ENCODE measurements around the gene KLHL29.

Gene KLHL29

DNA sequence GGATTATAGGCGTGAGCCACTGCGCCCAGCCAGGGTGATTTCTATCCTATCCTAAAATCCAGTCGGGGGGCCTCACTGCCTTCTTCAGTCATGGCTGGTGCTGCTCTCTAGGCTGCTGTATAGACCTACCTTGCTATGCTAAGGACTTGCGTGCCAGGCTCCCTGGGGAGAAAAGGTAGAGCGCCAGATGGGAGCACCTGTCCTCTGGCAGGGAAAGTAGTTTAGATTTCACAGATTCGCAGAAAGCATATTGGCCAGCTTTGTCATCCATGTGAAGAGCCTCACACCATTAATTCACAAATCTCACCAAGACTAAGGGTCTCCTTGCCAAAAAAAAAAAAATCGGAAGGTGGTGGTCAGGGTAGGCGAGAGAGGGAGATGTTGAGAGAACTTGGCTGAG, 324.3 kb downstream of the KLHL29 start:
- TF ChIP-seq, protein P1, sequence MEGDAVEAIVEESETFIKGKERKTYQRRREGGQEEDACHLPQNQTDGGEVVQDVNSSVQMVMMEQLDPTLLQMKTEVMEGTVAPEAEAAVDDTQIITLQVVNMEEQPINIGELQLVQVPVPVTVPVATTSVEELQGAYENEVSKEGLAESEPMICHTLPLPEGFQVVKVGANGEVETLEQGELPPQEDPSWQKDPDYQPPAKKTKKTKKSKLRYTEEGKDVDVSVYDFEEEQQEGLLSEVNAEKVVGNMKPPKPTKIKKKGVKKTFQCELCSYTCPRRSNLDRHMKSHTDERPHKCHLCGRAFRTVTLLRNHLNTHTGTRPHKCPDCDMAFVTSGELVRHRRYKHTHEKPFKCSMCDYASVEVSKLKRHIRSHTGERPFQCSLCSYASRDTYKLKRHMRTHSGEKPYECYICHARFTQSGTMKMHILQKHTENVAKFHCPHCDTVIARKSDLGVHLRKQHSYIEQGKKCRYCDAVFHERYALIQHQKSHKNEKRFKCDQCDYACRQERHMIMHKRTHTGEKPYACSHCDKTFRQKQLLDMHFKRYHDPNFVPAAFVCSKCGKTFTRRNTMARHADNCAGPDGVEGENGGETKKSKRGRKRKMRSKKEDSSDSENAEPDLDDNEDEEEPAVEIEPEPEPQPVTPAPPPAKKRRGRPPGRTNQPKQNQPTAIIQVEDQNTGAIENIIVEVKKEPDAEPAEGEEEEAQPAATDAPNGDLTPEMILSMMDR (IDR thresholded peaks at IDR 0.05), result no peak
- H3K27ac ChIP-seq, result no peak overlapping the region
- no peak for DNase-seq (ENCODE audit: low spot score)

DNA sequence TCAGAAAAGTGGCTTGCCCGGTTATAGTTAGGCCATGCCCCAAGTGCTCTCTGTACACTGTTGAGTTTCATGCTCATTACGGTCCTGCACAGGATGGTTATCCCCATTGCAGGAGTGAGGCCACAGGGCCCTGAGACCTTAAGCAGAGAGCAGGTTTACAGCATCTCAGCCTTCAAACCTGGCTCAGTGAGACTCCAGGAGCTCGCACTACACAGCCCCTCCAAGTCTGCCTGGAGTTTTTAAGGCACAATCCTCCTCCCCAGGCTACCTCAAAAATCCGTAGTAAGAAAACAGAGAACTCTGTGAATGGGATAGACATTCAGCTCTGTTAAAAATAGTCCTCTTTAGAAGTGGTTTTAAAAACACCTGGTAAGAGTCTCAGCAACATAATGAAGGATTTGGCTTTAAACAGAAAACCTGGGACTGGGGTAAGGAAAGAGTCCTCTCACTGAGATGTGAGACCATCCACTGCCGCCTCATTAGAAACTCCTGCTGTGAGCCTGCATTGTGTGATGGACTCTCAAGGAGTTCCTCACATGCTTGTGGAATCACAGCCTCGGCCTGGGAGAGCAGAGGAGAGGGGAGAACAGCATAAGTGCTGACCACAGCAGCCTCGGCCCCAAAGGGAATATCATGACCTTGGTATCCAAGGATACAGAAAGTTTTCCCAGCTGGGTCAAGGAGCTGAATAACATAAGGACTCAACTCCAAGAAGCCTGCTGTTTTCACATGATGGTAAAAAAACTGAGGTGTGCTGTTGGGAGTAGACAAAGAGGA, 327.2 kb downstream of the KLHL29 start:
- no peak overlapping the region for H3K4me3 ChIP-seq
- DNase-seq (ENCODE audit: low spot score), result no peak
- H3K27ac ChIP-seq, result no peak overlapping the region
- TF ChIP-seq, protein P1 (IDR thresholded peaks at IDR 0.05), result no peak

More for the DNA sequence above, 324.3 kb downstream of the KLHL29 start:
- H3K4me3 ChIP-seq, result no peak overlapping the region

DNA sequence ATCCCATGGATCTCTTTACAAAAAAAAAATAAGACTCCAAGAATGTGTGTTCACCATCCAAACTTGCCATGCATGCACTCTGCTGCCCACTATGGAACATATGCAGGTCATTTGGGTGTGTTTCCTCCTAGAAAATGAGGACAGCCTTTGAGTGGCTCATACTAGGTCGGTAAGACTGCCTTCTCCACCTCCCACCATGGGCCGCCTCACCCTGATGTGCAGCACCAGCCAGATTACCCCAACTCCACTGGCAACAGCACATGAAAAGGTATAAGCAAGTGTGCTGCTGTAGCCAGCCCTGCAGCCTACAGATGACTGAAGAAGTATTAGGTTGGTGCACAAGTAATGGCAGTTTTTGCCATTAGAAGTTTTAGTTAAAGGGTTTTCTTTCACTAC, 327.8 kb downstream of the KLHL29 start:
- TF ChIP-seq, protein P1 (IDR thresholded peaks at IDR 0.05), result no peak
- Histone ChIP-seq H3K27ac (no peak overlapping the region), H3K4me3 (no peak overlapping the region)
- DNase-seq (ENCODE audit: low spot score), result no peak

DNA sequence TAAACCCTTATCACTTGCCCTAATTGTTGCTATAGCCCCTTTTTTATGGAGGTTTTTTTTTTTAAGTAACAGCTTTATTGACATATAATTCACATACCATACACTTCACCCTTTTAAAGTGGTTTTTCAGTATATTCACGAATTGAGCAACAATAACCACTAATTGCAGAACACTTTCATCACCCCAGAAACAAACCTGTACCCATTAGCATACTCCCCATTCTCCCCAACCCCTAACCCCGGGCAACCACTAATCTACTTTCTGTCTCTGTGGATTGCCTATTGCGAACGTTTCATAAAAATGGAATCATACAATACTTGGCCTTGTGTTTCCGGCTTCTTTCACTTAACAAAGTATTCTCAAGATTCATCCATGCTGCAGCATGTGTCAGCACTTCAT, 328.4 kb downstream of the KLHL29 start:
- H3K27ac ChIP-seq, result no peak overlapping the region
- TF ChIP-seq, protein P1 (IDR thresholded peaks at IDR 0.05), result no peak

DNA sequence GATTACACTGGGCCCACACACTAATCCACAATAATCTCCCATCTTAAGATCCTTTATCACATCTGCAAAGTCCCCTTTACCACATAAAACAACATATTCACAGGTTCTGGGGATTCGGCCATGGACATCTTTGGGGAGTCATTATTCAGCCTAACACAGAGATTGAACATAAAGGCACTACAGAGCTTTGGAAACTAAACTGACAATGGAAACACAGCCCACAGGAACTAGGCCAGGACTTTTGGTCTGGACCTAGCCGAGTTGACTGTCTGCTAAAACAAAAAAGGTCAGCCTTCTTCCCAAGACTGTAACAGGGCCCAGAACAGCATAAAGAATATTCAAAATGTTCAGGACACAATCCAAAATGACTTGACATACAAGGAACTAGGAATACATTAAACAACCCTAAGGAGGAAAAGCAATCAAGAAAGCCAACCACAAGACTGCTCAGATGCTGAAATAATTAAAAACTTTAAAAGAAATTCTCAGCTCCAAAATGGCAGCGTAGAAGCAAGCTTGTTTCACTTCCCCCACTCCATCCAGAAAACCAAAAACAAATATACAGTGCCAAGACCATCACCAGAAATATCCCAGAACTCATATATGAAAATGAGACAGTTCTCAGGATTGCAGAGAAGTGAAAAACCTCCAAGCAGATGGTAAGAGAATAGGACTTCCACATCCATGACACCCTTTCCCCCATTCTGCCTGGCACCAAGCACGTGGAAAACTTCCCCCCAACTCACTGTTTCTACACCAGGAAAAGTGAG, 334.1 kb downstream of the KLHL29 start:
- Histone ChIP-seq H3K4me3 (no peak overlapping the region), H3K27ac (no peak overlapping the region)
- TF ChIP-seq, protein P1 (IDR thresholded peaks at IDR 0.05), result no peak
- no peak for DNase-seq (ENCODE audit: low spot score)

More for the DNA sequence above, 328.4 kb downstream of the KLHL29 start:
- no peak for DNase-seq (ENCODE audit: low spot score)
- no peak overlapping the region for H3K4me3 ChIP-seq

DNA sequence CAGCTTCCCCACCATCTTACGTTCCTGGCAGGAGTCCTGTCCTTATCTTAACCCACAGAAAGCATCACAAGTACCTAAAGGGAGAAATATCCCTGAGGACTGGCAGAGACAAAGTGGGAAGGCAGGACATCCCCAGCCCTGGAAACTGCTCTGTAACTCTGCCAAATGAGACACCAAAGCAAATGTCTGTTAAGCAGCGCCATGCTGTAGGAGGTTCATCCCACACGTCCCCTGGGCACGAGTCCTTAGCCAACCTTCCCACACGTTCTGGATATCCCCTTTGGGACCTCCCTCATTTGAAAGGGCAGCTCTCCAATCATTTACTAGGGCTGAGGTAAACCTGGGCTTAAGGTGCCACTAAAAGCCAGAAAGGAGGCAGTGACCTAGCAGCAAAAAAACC, 334.7 kb downstream of the KLHL29 start:
- TF ChIP-seq, protein P1 (IDR thresholded peaks at IDR 0.05), result no peak

More for the DNA sequence above, 334.7 kb downstream of the KLHL29 start:
- DNase-seq (ENCODE audit: low spot score), result no peak
- Histone ChIP-seq H3K4me3 (no peak overlapping the region), H3K27ac (no peak overlapping the region)
